Measurements from ENCODE around the gene ZMYND8.

ZMYND8 gene

DNA sequence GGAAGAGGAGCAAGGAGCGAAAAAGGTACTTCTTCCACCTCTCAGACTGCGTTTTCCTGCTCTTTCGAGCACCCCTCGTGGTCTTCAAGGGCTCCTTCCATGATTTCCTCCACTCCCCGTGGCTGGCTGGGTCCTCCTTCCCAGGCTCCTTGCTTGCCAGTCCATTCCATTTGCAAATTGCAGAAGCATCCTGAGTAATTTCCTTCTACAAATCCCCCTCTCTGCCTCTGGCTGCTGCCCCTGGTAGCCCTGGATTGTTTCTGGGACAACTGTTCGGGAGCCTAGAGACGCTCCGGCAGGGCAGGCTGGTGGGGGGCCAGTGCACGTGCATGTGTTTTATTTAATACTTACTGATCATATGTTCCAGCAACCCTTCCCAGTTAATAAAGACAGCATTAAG, 173.1 kb downstream of the ZMYND8 start:
- Histone ChIP-seq H3K9me3 (ENCODE audit: control insufficient read depth, insufficient read depth, low read depth, low read length) (no peaks in the 10 kb centered on the region), H3K36me3 (ENCODE audit: control insufficient read depth in 2 of 2, insufficient read depth in 1 of 2, low read length in 2 of 2) (peaks cover 0 to 4% of the 10 kb centered on the region in 2 experiments; a peak in 1 of 3 replicates), H3K27ac (ENCODE audit: extremely low read depth, low read depth, low read length) (no peak overlapping the region), H3K4me1 (ENCODE audit: control insufficient read depth, insufficient read depth, low read length) (no peaks in the 10 kb centered on the region), H3K4me3 (ENCODE audit: low read depth, low read length) (no peak overlapping the region)
- ChIA-PET POLR2A (no interaction called here), CTCF (interaction anchor here (0.6 to 1.4 kb wide), 2 partner anchors 32 to 429 kb away, joined by 3 to 4 read pairs; no protein-coding TSS in a partner anchor)
- TF ChIP-seq ZNF350 (tag by site-specific recombination; IDR thresholded peaks at IDR 0.05) (no peak), SCRT1 (tag by site-specific recombination; IDR thresholded peaks at IDR 0.05; ENCODE audit: borderline replicate concordance) (no peak), ZNF132 (tag by site-specific recombination; IDR thresholded peaks at IDR 0.05; ENCODE audit: borderline replicate concordance) (no peak), ZNF248 (tag by site-specific recombination; IDR thresholded peaks at IDR 0.05) (no peak)

DNA sequence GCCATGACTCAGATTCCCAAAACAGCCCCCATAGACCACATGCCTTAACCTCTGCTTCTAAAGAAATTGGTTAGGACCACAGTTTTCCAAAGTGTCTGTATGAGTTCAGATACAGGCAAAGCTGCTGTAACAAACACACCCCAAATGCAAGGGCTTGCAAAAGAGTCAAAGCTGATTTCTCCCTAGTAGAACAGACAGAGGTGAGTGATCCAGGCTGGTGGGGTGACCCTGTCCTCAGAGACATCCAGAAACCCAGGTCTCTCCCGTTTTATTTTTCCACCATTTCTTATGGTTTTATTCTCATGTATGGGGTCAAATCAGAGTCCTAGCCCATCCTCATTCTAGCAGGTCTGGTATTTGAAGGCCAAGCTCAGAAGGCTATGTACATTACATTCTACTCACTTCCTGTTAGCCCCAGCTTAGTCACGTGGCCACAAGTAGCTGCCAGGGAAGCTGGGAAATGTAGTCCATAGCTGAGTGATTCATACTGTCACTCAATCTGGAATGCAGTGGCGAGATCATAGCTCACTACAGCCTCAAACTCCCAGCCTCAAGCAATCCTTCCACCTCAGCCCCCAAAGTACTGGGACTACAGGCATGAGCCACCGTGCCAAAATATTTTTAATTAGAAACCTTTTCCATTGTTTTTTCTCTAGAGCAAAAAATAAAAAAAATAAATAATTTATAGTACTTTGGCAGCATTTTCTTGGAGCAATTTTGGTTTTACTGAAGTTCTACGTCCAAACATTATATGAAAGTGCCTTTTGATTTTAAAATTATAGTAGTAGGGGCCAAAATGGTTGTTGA, 175.2 kb downstream of the ZMYND8 start:
- CTCF ChIA-PET = interaction anchor here (1.0 kb wide), 1 partner anchor 17 kb away, joined by 4 read pairs; no protein-coding TSS in a partner anchor
- Histone ChIP-seq H3K4me1 (ENCODE audit: control insufficient read depth, insufficient read depth, low read length) (no peaks in the 10 kb centered on the region), H3K4me3 (ENCODE audit: low read depth, low read length) (no peak overlapping the region), H3K27ac (ENCODE audit: extremely low read depth, low read depth, low read length) (no peak overlapping the region), H3K36me3 (ENCODE audit: control insufficient read depth in 2 of 2, insufficient read depth in 1 of 2, low read length in 2 of 2) (peaks cover 0 to 4% of the 10 kb centered on the region in 2 experiments; a peak in 1 of 3 replicates), H3K9me3 (ENCODE audit: control insufficient read depth, insufficient read depth, low read depth, low read length) (no peaks in the 10 kb centered on the region)
- TF ChIP-seq ZNF629 (tag by site-specific recombination; IDR thresholded peaks at IDR 0.05) (0 out of 2 replicates have a peak, but pooled peaks have one; percentile 28), YY1 (tag by site-specific recombination; IDR thresholded peaks at IDR 0.05) (no peak), GLI4 (tag by site-specific recombination; IDR thresholded peaks at IDR 0.05) (no peak), ZBTB17 (tag by site-specific recombination; IDR thresholded peaks at IDR 0.05) (0 out of 2 replicates have a peak, but pooled peaks have one; percentile 17), ZNF76 (tag by site-specific recombination; IDR thresholded peaks at IDR 0.05; ENCODE audit: borderline replicate concordance, low read depth) (peak; percentile 61; the same call in 1 of the 2 replicates), ZNF335 (tag by site-specific recombination; conservative IDR thresholded peaks at IDR 0.05) (peak; percentile 60), KLF8 (tag by site-specific recombination; IDR thresholded peaks at IDR 0.05) (peak; percentile 39; the same call in 1 of the 2 replicates), ZBTB8A (tag by site-specific recombination; IDR thresholded peaks at IDR 0.05) (no peak), SCRT2 (tag by site-specific recombination; IDR thresholded peaks at IDR 0.05) (peak; percentile 38; the same call in 1 of the 2 replicates)
- TF ChIP-seq, protein P1, sequence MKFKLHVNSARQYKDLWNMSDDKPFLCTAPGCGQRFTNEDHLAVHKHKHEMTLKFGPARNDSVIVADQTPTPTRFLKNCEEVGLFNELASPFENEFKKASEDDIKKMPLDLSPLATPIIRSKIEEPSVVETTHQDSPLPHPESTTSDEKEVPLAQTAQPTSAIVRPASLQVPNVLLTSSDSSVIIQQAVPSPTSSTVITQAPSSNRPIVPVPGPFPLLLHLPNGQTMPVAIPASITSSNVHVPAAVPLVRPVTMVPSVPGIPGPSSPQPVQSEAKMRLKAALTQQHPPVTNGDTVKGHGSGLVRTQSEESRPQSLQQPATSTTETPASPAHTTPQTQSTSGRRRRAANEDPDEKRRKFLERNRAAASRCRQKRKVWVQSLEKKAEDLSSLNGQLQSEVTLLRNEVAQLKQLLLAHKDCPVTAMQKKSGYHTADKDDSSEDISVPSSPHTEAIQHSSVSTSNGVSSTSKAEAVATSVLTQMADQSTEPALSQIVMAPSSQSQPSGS (tag by site-specific recombination; IDR thresholded peaks at IDR 0.05; ENCODE audit: low read depth) = peak; percentile 24; the same call in 1 of the 2 replicates
- POLR2A ChIA-PET = interaction anchor here (0.6 kb wide), 2 partner anchors 19 to 175 kb away, joined by 5 to 7 read pairs; no protein-coding TSS in a partner anchor

GRCh38 chr20:47179267-47179666, 177.2 kb downstream of the ZMYND8 start:
- ChIA-PET CTCF (interaction anchor here (0.9 kb wide), 1 partner anchor 18 kb away, joined by 3 read pairs; no protein-coding TSS in a partner anchor), POLR2A (no interaction called here)
- TF ChIP-seq ZNF311 (tag by site-specific recombination; IDR thresholded peaks at IDR 0.05; ENCODE audit: borderline replicate concordance) (no peak), ZBTB17 (tag by site-specific recombination; IDR thresholded peaks at IDR 0.05) (0 out of 2 replicates have a peak, but pooled peaks have one; percentile 15), ZXDB (tag by site-specific recombination; IDR thresholded peaks at IDR 0.05) (no peak), ZFHX2 (tag by site-specific recombination; conservative IDR thresholded peaks at IDR 0.05) (peak; percentile 44), GLI2 (tag by site-specific recombination; IDR thresholded peaks at IDR 0.05; ENCODE audit: borderline replicate concordance, low read depth) (no peak), KLF1 (tag by site-specific recombination; IDR thresholded peaks at IDR 0.05) (0 out of 2 replicates have a peak, but pooled peaks have one; percentile 13), EGR2 (tag by site-specific recombination; IDR thresholded peaks at IDR 0.05; ENCODE audit: low read depth) (peak; percentile 93), ZNF366 (tag by site-specific recombination; conservative IDR thresholded peaks at IDR 0.05) (peak; percentile 42; the same call in 1 of the 2 replicates)
- TF ChIP-seq, protein P2, sequence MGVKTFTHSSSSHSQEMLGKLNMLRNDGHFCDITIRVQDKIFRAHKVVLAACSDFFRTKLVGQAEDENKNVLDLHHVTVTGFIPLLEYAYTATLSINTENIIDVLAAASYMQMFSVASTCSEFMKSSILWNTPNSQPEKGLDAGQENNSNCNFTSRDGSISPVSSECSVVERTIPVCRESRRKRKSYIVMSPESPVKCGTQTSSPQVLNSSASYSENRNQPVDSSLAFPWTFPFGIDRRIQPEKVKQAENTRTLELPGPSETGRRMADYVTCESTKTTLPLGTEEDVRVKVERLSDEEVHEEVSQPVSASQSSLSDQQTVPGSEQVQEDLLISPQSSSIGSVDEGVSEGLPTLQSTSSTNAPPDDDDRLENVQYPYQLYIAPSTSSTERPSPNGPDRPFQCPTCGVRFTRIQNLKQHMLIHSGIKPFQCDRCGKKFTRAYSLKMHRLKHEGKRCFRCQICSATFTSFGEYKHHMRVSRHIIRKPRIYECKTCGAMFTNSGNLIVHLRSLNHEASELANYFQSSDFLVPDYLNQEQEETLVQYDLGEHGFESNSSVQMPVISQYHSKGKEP (tag by site-specific recombination; IDR thresholded peaks at IDR 0.05) = no peak
- TF ChIP-seq, protein P3, sequence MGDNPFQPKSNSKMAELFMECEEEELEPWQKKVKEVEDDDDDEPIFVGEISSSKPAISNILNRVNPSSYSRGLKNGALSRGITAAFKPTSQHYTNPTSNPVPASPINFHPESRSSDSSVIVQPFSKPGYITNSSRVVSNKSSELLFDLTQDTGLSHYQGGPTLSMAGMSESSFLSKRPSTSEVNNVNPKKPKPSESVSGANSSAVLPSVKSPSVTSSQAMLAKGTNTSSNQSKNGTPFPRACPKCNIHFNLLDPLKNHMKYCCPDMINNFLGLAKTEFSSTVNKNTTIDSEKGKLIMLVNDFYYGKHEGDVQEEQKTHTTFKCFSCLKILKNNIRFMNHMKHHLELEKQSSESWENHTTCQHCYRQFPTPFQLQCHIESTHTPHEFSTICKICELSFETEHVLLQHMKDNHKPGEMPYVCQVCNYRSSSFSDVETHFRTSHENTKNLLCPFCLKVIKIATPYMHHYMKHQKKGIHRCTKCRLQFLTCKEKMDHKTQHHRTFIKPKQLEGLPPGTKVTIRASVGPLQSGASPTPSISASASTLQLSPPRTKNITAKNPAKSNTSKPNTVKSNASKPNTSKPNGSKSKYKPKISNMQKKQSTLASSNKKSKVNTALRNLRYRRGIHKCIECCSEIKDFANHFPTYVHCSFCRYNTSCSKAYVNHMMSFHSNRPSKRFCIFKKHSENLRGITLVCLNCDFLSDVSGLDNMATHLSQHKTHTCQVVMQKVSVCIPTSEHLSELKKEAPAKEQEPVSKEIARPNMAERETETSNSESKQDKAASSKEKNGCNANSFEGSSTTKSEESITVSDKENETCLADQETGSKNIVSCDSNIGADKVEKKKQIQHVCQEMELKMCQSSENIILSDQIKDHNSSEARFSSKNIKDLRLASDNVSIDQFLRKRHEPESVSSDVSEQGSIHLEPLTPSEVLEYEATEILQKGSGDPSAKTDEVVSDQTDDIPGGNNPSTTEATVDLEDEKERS (tag by site-specific recombination; IDR thresholded peaks at IDR 0.05) = no peak
- peaks cover 0 to 6% of the 10 kb centered on the region in 2 experiments; a peak in 1 of 3 replicates for H3K36me3 ChIP-seq (ENCODE audit: control insufficient read depth in 2 of 2, insufficient read depth in 1 of 2, low read length in 2 of 2)
- H3K4me1 ChIP-seq (ENCODE audit: control insufficient read depth, insufficient read depth, low read length) = no peaks in the 10 kb centered on the region
- H3K4me3 ChIP-seq (ENCODE audit: low read depth, low read length) = no peak overlapping the region
- H3K9me3 ChIP-seq (ENCODE audit: control insufficient read depth, insufficient read depth, low read depth, low read length) = no peaks in the 10 kb centered on the region
- H3K27ac ChIP-seq (ENCODE audit: extremely low read depth, low read depth, low read length) = no peak overlapping the region

Measured in HEK293 (cell line).